Head of caudate nucleus (tissue), 42 donors: ENCODE data around the gene ZNF423.

Experiments used
- DNase-seq, 42 donors: peaks; one replicate each; pipeline versions ENCODE4 v3.0.0 to v3.0.0-alpha.2; 2020 to 2021; ENCODE audit warnings: mixed read lengths in 7 of 42
- intact Hi-C: fragments of 100-400 bp; cut with DNase I; formaldehyde crosslinking; loops from one replicate; pipeline ENCODE4 v1.15.0; 2022

The ZNF423 gene

GRCh38 chr16:49495596-49496355, 360.1 kb downstream of the ZNF423 start:
- intact Hi-C loops, result no loop called here
- DNase-seq, result peak in 4 of 42 donors; percentile 4 to 16 (median 12)

GRCh38 chr16:49494891-49495566, 360.9 kb downstream of the ZNF423 start:
- DNase-seq, result peak in 6 of 42 donors; percentile 7 to 18 (median 11)
- intact Hi-C loops, result loop anchor here (5.0 kb wide), 1 partner anchor 97 kb away; no protein-coding TSS in a partner anchor

- peak in 7 of 42 donors; percentile 1 to 21 (median 10) for DNase-seq
- intact Hi-C loops, result loop anchor here (5.0 kb wide), 1 partner anchor 98 kb away; no protein-coding TSS in a partner anchor
Measured at GRCh38 chr16:49494474-49494873, 361.4 kb downstream of the ZNF423 start.

- intact Hi-C loops, result loop anchor here (5.0 kb wide), 1 partner anchor 98 kb away; no protein-coding TSS in a partner anchor
- peak in 6 of 42 donors; percentile 5 to 40 (median 16) for DNase-seq
Measured at GRCh38 chr16:49493836-49494235, 362.1 kb downstream of the ZNF423 start.

- peak in 7 of 42 donors; percentile 10 to 41 (median 24) for DNase-seq
- intact Hi-C loops, result loop anchor here (5.0 kb wide), 1 partner anchor 99 kb away; no protein-coding TSS in a partner anchor
Measured at GRCh38 chr16:49492896-49493626, 362.9 kb downstream of the ZNF423 start.

GRCh38 chr16:49491771-49492761, 363.8 kb downstream of the ZNF423 start:
- intact Hi-C loops, result loop anchor here (5.0 kb wide), 1 partner anchor 100 kb away; no protein-coding TSS in a partner anchor
- DNase-seq, result peak in 37 of 42 donors; percentile 30 to 75 (median 49)

GRCh38 chr16:49491106-49491670, 364.7 kb downstream of the ZNF423 start:
- peak in 6 of 42 donors; percentile 11 to 39 (median 22) for DNase-seq
- intact Hi-C loops, result loop anchor here (5.0 kb wide), 1 partner anchor 101 kb away; no protein-coding TSS in a partner anchor

GRCh38 chr16:49490321-49490705, 365.6 kb downstream of the ZNF423 start:
- peak in 5 of 42 donors; percentile 1 to 16 (median 4) for DNase-seq
- intact Hi-C loops, result loop anchor here (5.0 kb wide), 1 partner anchor 102 kb away; no protein-coding TSS in a partner anchor

GRCh38 chr16:49489686-49490320, 366.1 kb downstream of the ZNF423 start:
- intact Hi-C loops, result loop anchor here (5.0 kb wide), 1 partner anchor 102 kb away; no protein-coding TSS in a partner anchor
- DNase-seq, result peak in 6 of 42 donors; percentile 2 to 13 (median 8)

GRCh38 chr16:49488740-49489525, 367.0 kb downstream of the ZNF423 start:
- DNase-seq, result peak in 7 of 42 donors; percentile 1 to 39 (median 9)
- intact Hi-C loops, result no loop called here

- DNase-seq, result peak in 5 of 42 donors; percentile 2 to 16 (median 6)
- intact Hi-C loops, result no loop called here
Measured at GRCh38 chr16:49488336-49488735, 367.6 kb downstream of the ZNF423 start.

- peak in 7 of 42 donors; percentile 3 to 10 (median 9) for DNase-seq
- intact Hi-C loops, result no loop called here
Measured at GRCh38 chr16:49487746-49488145, 368.2 kb downstream of the ZNF423 start.

GRCh38 chr16:49486400-49486799, 369.5 kb downstream of the ZNF423 start:
- intact Hi-C loops, result no loop called here
- DNase-seq, result peak in 6 of 42 donors; percentile 1 to 15 (median 8)

GRCh38 chr16:49485663-49486062, 370.2 kb downstream of the ZNF423 start:
- intact Hi-C loops, result no loop called here
- peak in 4 of 42 donors; percentile 2 to 16 (median 8) for DNase-seq

GRCh38 chr16:49484936-49485335, 371.0 kb downstream of the ZNF423 start:
- intact Hi-C loops, result no loop called here
- DNase-seq, result peak in 6 of 42 donors; percentile 1 to 15 (median 8)

GRCh38 chr16:49484451-49484849, 371.5 kb downstream of the ZNF423 start:
- intact Hi-C loops, result no loop called here
- DNase-seq, result peak in 34 of 42 donors; percentile 16 to 74 (median 48)
